GM19397 (cell line): Measurements from ENCODE around the gene SPAG17.

Experiments used
- ATAC-seq: cut with Tn5 transposase; IDR thresholded peaks from one replicate; pipeline ENCODE4 v1.9.1; 2021; ENCODE audit warnings: mild to moderate bottlenecking, moderate library complexity; ENCODE audit not compliant: unreplicated experiment

The SPAG17 gene

DNA sequence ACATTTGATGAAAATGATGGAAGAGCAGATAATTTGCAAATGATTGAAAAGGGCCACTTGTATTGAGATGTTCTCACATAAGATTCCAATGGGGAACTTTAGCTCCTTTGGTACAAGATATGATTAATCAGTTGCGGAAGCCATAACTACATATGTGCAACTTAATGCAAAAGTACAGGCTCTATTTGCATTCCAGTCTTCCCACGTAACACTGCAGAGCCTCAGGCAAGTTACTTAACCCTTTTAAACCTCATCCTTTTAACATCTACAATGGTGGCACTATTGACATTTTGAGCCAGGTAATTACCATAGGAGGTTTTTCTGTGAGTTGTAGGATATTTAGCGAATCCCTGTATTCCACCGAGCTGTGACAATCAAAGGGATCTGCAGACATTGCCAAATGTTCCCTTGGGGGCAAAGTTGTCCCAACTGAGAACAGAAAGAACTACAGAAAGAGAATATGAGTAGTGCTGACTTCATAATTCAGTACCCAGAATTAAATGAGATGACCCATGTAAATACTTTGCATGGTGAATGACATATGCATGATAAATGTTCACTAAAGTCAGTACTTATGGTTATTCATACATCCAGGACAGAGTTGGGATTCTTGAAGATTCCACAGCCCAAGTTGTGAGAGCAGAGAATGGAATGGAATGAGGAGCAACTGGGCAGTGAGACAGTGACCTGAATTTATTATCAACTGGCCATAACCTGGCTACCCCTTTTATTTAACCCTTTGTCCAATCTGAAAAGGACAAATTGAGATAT lies 62.6 kb downstream of the SPAG17 start:
- no peak for ATAC-seq

DNA sequence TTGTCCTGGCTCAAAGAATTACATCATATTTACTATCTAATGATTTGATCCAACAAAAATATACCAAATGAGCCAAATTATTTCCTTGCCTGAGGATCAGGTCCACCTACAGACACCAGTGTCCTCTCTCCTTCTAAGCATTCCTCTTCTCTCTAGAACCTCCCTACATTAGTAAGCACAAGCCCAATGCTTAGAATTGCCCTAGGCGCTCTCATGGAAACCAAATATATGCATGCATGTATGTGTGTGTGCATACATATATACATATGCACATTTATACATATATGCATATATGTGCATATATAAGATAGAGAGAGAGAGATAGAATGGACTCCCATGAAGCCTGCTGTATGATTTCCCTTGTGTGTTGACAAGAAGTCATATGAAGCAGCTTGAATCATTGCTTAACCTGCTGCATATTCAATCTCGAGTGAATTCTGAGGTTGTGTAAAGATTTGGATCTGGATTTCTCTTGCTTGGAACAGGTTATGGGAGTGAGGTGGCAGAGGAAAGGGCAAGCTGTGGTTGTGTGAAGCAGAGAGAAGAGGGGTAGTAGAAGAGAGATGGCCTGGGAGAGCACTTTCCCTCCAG lies 66.1 kb downstream of the SPAG17 start:
- no peak for ATAC-seq

DNA sequence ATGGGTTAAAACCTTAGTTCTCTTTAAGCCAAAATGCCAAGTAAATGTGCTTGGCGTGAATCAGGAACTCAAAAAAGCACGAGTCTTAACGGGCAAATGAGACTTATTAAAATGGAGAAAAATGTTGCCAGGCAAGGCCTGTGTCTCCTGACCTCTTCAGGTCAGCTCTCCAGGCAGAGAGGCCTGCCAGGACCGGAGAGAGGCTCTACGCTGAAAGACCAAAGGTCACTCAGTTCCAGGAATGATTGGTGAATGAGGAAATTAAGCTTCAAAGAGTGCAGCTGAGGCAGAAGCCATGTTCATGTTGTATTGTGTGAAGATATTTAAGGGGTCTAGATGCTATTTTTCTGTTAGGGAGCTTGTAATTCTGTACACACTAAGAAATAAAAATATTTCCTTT lies 66.6 kb downstream of the SPAG17 start:
- no peak for ATAC-seq

GRCh38 chr1:118117521-118117920 lies 67.5 kb downstream of the SPAG17 start:
- ATAC-seq, result no peak

GRCh38 chr1:118116909-118117308 lies 68.1 kb downstream of the SPAG17 start:
- no peak for ATAC-seq

GRCh38 chr1:118116401-118116800 lies 68.6 kb downstream of the SPAG17 start:
- ATAC-seq, result no peak

DNA sequence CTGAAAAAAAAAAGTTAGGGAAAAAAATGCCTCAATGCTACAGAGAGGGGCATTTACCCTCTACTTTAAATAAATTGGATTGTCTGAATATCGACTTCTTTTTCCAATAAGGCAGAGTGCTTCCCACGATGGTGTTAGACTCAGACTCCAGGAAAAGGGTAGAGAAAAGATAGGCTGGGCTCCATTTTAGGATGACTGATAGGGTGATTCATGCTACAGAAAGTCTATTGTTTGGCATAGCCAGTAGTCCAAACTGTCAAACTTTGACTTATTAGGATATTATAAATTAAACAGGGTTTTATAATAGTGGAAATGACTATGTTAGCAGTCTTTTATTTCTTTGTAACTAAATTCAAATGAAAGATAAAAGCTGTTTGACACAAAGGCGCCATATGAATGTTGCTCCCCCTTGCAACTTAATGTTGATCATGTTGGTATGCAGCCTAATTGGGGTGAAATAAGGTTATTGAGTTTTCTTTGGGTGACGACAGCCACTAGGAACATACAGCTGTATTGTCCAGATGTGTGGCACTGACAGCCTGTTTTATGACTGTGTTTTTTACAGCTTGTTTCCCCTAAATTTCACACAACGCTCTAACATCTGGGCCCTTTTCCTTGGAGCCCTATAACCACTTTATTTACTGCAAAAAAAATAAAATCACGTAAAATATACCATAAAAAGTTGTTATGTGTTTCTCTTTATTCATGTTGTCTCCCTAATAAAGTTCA lies 69.3 kb downstream of the SPAG17 start:
- ATAC-seq, result no peak

DNA sequence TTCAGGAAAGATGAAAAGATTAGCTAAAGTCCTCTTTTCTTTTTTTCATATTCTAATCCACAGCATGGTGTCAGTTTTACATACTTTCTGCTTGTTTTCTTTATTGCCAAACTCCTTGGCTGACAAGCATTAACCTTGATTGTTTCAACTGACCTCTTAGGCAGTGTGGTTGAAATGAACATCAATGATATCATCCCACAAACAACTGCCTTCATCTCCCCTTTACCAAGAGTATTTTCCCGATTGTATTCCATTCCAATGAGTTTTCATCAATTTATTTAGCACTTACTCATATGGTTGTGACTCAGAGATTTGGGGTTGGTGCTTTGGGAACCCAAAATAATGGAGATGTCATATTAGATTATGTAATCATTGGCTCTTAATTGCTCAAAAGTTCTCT lies 71.8 kb downstream of the SPAG17 start:
- ATAC-seq, result no peak

GRCh38 chr1:118110580-118110979 lies 74.4 kb downstream of the SPAG17 start:
- no peak for ATAC-seq

- ATAC-seq, result no peak
Observed at GRCh38 chr1:118104951-118105350, 80.1 kb downstream of the SPAG17 start.

GRCh38 chr1:118102445-118102844 lies 82.6 kb downstream of the SPAG17 start:
- no peak for ATAC-seq

DNA sequence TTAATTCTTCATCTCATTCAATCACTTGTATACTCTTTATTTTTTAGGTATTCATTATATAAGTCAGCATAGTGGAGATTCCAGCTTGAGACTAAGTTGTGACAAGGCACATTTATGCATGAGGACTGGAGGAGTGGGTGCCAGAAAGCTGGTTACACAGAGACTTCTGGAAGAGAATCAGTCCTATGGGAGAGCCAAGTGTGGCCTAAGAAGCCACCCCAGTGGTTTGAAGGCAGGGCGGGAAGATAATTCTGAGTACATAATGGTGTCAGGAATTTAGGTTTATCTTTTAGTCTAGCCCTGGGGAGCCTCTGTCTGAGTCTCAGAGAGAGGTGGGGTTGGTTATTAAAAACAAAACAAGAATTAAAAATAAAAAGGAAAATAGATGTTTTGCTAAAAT lies 83.0 kb downstream of the SPAG17 start:
- no peak for ATAC-seq

DNA sequence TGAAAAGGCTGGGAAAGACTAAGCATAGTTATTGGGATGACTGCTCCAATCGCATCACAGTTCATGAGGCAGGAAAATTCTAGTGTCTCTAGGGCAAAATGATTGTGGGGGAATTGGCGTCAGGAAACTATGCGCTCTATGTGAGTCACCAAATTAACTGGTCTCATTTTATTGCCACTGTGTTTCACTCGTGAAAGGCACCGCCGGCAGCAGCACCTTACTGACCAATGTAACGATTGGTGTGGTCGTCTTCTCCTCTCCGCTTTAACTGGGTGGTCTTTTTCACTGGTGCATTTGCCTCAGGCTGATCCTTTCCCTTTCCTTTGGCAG lies 83.5 kb downstream of the SPAG17 start:
- ATAC-seq, result no peak

DNA sequence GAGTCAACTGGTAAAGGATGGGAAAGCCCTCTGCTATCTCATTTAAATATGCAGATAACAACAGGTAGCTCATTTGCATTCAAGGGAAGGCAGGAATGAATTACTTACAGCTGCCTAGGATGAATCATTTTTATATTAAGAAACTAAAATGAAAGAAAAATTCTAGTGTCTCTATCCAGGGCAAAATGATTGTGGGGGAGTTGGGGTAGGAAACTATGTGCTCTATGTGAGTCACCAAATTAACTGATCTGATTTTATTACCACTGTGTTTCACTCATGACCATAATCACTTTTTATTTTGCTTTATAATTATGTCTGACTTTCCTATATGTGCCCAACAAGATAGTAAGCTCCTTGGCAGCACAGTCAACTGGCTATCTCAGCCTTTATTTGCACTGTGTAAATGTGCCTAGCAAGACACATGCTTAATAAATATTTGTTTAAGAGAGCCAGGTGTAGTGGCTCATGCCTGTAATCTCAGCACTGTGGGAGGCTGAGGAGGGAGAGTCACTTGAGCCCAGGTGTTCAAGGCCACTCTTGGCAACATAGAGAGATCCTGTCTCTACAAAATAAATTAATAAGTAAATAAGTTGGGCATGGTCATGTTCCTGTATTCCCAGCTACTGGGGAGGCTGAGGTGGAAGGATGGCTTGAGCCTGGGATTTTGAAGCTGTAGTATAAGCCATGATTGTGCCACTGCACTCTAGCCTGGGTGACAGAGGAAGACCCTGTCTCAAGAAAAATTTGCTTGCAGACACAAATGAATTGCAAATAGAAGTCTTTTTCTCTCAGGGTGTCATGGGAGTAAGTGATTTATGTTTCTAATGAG lies 84.1 kb downstream of the SPAG17 start:
- ATAC-seq, result no peak

DNA sequence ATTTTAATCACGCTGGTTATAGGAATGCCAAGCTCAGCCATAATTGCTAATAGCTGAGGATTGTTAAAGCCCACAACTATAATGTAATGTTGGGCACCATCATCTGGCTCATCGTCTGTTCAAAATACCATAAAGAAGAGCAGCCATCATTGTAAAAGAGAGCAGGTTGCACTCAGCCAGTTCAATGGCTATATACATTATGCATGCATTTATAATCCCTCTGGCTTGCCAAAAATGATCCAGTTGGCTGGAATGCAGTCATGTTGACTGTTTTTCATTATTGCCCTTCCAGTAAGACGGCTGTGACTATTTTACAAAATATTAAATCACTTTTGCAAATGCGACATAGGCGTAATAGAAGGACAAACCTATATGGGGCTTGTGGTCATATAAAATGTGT lies 85.3 kb downstream of the SPAG17 start:
- no peak for ATAC-seq

GRCh38 chr1:118097622-118098348 lies 87.2 kb downstream of the SPAG17 start:
- ATAC-seq, result no peak

DNA sequence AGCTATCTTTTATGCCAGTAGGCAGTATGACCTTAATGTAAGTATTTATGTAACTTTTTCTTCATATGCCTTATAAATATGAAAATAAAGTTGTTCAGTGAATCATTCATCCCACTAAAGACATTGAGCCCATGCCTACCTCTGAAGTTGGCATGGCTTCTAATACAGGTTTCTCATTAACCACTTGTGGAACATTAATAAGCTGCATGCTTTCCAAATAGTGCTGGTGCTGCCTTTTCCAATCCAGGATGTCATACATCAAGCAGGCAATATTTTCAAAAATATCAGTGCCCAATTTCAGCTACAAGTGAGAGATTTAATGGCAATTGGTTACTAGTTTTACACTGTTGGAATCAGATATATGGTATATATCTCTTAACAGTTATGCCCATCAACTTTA lies 92.0 kb downstream of the SPAG17 start:
- no peak for ATAC-seq

GRCh38 chr1:118090130-118090529 lies 94.9 kb downstream of the SPAG17 start:
- no peak for ATAC-seq

DNA sequence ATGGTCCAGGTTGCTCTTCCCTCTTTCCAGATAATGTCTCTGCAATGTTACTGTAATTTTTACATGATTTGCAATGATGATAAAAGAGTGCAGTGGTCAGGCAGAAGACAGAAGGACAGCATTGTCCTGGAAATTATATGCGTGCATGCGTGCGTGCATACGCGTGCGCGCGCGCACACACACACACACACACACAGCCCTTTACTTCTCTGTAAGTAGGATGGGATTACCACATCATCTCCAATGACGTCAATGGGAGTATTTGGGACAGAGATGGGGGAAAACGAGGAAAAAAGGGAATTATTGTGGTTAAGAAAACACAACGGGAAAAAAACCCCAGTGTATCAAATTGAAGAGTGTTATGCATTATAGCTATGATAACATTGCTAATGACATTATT lies 99.7 kb downstream of the SPAG17 start:
- no peak for ATAC-seq

GRCh38 chr1:118084400-118084799 lies 100.6 kb downstream of the SPAG17 start:
- no peak for ATAC-seq

GRCh38 chr1:118082984-118083383 lies 102.0 kb downstream of the SPAG17 start:
- ATAC-seq, result no peak
